ENCODE results near the gene LRSAM1. TPM values are rescaled to one million over a fixed set of nuclear protein-coding genes. Genes with fewer than 3 reads are reported as not detected.
A peak's percentile ranks its signal among the peaks of the same experiment; 100 is the strongest.

The LRSAM1 gene
- total RNA-seq, 6 donors from 2014 or later = 12.9 to 77.5 (median 25.4) TPM

DNA sequence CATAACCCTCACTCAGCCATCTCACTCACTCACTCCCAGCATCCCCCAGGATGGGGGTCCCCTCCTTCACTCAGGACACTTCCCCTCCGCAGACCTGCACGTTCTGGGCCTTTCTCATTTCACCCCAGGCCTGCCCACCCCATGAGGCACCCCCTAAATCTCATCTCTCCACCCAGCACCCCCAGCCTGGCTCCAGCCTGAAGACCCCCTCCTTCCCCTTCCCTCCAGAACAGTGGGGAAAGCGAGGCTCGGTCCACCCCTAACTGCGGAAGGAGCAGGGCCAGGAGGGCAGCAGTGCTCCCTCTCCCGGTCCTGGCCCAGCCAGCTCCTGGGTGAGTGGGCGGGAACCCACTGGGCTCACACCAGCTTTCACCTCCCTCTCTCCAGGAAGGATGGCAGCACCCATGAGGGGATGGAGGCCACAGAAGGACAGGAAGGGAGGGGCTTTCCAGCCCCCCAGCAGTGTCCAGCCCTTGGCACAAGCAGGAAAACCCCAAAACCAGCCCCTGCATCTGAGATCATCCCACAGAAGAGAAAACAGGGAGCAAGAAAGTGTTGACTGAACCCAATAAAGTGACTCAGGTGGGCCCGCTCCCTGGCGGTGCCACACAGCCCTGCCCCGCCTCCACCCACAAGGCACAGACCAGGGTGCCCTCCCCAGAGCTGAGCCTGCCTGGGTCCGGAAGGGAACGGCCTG is 55.0 kb downstream of the LRSAM1 start:
- ATAC-seq (ENCODE audit: low FRiP score in 2 of 2) (no peak), DNase-seq (no peak)
- TF ChIP-seq, protein P1, sequence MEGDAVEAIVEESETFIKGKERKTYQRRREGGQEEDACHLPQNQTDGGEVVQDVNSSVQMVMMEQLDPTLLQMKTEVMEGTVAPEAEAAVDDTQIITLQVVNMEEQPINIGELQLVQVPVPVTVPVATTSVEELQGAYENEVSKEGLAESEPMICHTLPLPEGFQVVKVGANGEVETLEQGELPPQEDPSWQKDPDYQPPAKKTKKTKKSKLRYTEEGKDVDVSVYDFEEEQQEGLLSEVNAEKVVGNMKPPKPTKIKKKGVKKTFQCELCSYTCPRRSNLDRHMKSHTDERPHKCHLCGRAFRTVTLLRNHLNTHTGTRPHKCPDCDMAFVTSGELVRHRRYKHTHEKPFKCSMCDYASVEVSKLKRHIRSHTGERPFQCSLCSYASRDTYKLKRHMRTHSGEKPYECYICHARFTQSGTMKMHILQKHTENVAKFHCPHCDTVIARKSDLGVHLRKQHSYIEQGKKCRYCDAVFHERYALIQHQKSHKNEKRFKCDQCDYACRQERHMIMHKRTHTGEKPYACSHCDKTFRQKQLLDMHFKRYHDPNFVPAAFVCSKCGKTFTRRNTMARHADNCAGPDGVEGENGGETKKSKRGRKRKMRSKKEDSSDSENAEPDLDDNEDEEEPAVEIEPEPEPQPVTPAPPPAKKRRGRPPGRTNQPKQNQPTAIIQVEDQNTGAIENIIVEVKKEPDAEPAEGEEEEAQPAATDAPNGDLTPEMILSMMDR (IDR thresholded peaks at IDR 0.05) = peak in 1 of 6 experiments; percentile 2
- TF ChIP-seq POLR2AphosphoS5 (IDR thresholded peaks at IDR 0.05) = no peak
- WGBS, 2 donors = 83 to 93% methylated on average over 6 to 12 of the region's 12 CpGs
- no peak overlapping the region for H3K4me3 ChIP-seq
- H3K36me3 ChIP-seq = peaks cover 19 to 99% (median 86%) of the 10 kb centered on the region in 4 donors
- peaks cover 0 to 5% (median 2%) of the 10 kb centered on the region in 4 donors for H3K4me1 ChIP-seq
- H3K9me3 ChIP-seq = no peaks in the 10 kb centered on the region
- no peaks in the 10 kb centered on the region for H3K27me3 ChIP-seq
- H3K27ac ChIP-seq = peak overlapping the region; percentile 24 to 74 (median 49)

DNA sequence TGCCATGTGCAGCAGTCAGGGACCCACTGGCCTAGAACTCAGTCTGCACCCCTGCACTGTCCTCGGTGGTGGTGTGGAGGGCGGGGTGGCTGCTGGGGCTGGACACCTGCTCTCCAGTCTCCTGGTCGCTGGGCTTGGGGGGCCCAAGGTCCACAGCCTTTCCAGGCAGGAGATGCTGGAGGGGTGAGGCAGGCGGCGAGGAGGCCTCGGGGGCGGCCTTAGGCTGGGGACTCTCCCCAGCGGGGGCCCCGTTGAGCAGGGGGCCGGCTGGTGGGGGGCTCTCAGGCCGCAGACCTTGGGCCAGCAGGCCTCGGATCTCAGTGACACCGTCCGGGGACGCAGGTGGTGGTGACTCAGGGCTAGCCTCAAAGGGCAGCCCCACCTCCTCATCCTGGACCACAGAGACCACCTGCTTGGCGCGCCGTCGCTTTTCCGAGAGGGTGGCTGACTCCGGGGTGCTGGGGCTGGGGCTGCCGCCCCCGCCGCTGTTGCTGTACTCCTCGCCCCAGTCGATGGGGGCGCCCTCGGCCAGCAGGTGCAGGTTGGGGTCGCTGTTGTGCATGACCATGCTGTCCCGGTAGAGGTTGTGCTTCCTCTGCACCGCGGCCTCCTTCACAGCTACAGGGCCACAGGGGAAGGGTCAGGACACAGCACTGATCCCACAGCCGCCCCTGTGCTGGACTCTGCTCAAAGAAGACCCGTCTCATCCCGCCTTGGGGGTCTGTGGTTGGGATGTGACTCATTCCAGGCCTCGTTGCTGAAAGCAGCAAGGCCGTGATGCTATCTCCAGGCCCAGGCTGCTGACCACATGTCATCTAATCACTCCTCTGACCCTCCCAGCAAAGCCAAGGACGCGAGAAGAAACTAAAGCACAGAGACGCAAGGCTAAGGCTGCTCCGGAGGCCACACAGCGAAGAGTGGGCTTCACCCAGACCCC is 55.8 kb downstream of the LRSAM1 start:
- H3K27me3 ChIP-seq = no peaks in the 10 kb centered on the region
- H3K9me3 ChIP-seq = no peaks in the 10 kb centered on the region
- peaks cover 0 to 5% (median 2%) of the 10 kb centered on the region in 4 donors for H3K4me1 ChIP-seq
- H3K27ac ChIP-seq = peak overlapping the region in 3 of 4 donors; percentile 44 to 74 (median 54)
- DNase-seq = peak in 1 of 2 donors; percentile 80
- ATAC-seq (ENCODE audit: low FRiP score in 2 of 2) = no peak
- no peak overlapping the region for H3K4me3 ChIP-seq
- TF ChIP-seq, protein P1 (IDR thresholded peaks at IDR 0.05) = no peak
- WGBS, 2 donors = 89 to 92% methylated on average over 26 of the region's 42 CpGs
- peaks cover 12 to 99% (median 82%) of the 10 kb centered on the region in 4 donors for H3K36me3 ChIP-seq

DNA sequence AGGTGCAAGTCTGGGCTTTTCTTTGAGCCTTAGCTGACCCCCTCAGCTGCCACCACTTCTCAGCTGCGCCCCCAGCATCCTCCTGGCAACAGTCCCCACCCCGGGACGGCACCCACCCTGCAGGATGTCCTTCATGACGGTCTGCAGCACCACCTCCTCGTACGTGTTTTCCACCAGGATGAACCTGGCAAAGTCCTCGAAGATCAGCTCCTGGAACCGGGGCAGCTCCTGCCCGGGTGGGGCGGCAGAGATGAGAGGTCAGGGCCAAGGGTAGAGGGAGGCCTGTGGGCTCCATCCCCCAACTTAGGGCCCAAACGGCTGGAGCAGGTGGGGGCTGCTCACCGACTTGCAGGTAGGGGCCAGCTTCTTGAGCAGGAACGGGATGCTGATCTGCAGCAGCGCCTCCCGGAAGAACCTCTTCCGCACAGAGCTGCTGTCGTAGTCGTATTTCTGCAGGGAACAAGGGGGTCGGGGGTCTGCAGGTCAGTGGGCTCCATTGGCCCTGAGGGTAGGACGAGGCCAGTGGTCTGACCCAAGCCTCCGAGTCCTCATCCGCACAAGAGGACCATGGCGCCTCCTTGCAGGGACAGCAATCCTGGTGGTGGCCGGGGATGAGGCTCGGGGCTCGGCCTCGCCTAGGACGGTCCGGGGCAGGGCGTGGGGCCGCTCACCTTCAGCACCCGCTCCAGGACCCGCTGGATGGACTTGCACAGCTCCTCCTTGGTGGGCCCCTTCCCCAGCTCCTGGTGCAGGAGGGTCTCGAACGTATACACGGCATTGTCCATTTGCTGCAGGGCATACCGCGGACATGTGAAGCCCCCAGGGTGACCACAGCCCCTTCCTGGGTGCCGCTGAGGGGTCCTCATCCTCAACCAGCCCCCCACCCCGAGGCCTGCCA is 56.7 kb downstream of the LRSAM1 start:
- DNase-seq (peak in 1 of 2 donors; percentile 77), ATAC-seq (ENCODE audit: low FRiP score in 2 of 2) (no peak)
- no peaks in the 10 kb centered on the region for H3K27me3 ChIP-seq
- TF ChIP-seq POLR2AphosphoS5 (IDR thresholded peaks at IDR 0.05) (no peak), EP300 (IDR thresholded peaks at IDR 0.05) (no peak)
- H3K27ac ChIP-seq = no peak overlapping the region
- WGBS, 2 donors = 91 to 93% methylated on average over 12 to 40 of the region's 40 CpGs
- no peak overlapping the region for H3K4me3 ChIP-seq
- peaks cover 0 to 5% (median 2%) of the 10 kb centered on the region in 4 donors for H3K4me1 ChIP-seq
- peaks cover 17 to 100% (median 84%) of the 10 kb centered on the region in 4 donors for H3K36me3 ChIP-seq
- H3K9me3 ChIP-seq = no peaks in the 10 kb centered on the region

DNA sequence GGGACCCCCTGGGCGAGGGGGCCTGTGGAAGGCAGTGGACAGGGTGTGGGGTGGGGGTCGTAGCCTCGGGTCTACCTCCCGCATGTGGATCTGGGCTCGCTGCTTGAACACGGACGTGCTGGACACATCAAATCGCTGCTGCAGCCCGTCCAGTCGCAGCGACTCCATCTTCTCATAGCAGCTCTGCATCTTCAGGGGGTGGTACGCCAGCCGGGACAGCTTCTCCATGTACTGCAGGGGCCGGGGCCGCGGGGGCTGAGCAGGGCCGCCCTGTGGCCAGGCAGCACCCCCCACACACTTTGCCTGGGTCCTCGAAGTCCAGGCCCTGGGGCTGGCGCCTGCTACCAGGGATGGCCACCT is 57.6 kb downstream of the LRSAM1 start:
- H3K9me3 ChIP-seq = no peaks in the 10 kb centered on the region
- ATAC-seq (ENCODE audit: low FRiP score in 2 of 2) = no peak
- no peak overlapping the region for H3K4me3 ChIP-seq
- peak overlapping the region in 1 of 4 donors; percentile 74 for H3K27ac ChIP-seq
- TF ChIP-seq POLR2A (IDR thresholded peaks at IDR 0.05) (no peak), EP300 (IDR thresholded peaks at IDR 0.05) (no peak), POLR2AphosphoS5 (IDR thresholded peaks at IDR 0.05) (no peak)
- TF ChIP-seq, protein P1 (IDR thresholded peaks at IDR 0.05) = no peak
- no peaks in the 10 kb centered on the region for H3K27me3 ChIP-seq
- peak in 1 of 2 donors; percentile 83 for DNase-seq
- 75 to 92% methylated on average over 3 to 19 of the region's 19 CpGs for WGBS, 2 donors
- peaks cover 19 to 100% (median 85%) of the 10 kb centered on the region in 4 donors for H3K36me3 ChIP-seq
- H3K4me1 ChIP-seq = peaks cover 0 to 5% (median 2%) of the 10 kb centered on the region in 4 donors

Data from upper lobe of left lung (tissue), 6 donors.